ENCODE measurements around the gene PLPPR1. TPM values are rescaled to one million over a fixed set of nuclear protein-coding genes. Genes with fewer than 3 reads are reported as not detected.

Gene PLPPR1
- total RNA-seq, 1 experiment from 2014 or later, result not detected

- H3K27me3 ChIP-seq (ENCODE audit: insufficient read depth, low read length), result no peaks in the 10 kb centered on the region; the same call in 1 of the 2 replicates
- H3K9ac ChIP-seq (ENCODE audit: low read length), result no peak overlapping the region
- ChIA-PET RAD21 (ENCODE audit: low non-redundant PET in 1 of 2, low total read pairs in 2 of 2, uncharacterized antibody in 2 of 2, unreplicated experiment in 2 of 2) (no interaction called here), POLR2A (no interaction called here), CTCF (no interaction called here)
- no peak overlapping the region for H3K27ac ChIP-seq (ENCODE audit: low read depth, low read length)
- no peaks in the 10 kb centered on the region for H4K20me1 ChIP-seq (ENCODE audit: insufficient read depth)
- no peaks in the 10 kb centered on the region for H3K4me1 ChIP-seq (ENCODE audit: control insufficient read depth in 1 of 2, insufficient read depth in 2 of 2, low read length in 2 of 2)
- no peak overlapping the region for H2AFZ ChIP-seq (ENCODE audit: low read depth, low read length, poor library complexity, severe bottlenecking)
- no peaks in the 10 kb centered on the region for H3K9me2 ChIP-seq (ENCODE audit: insufficient read depth)
- BruUV-seq (replicated peaks), result no TSS peak
- ATAC-seq (no peak), DNase-seq (ENCODE audit: low read depth, low spot score) (no peak)
- no peaks in the 10 kb centered on the region for H3K9me3 ChIP-seq (ENCODE audit: control insufficient read depth in 1 of 2, insufficient read depth in 1 of 2, low read depth in 1 of 2, low read length in 2 of 2)
- H3K4me3 ChIP-seq (replicated peaks in 1 of 2; ENCODE audit: low read depth in 1 of 2, low read length in 2 of 2), result no peak overlapping the region
- no peaks in the 10 kb centered on the region for H3K36me3 ChIP-seq (ENCODE audit: control insufficient read depth in 1 of 2, insufficient read depth in 2 of 2, low read length in 2 of 2)
- TF ChIP-seq REST (IDR thresholded peaks at IDR 0.05; ENCODE audit: low read depth) (no peak), ELF1 (IDR thresholded peaks at IDR 0.05; ENCODE audit: borderline replicate concordance, low read depth) (no peak), ZNF274 (IDR thresholded peaks at IDR 0.05; ENCODE audit: low read depth, low read length) (no peak), POLR2AphosphoS5 (IDR thresholded peaks at IDR 0.05; ENCODE audit: low read depth, low read length) (no peak), MAX (IDR thresholded peaks at IDR 0.05) (no peak), SP1 (IDR thresholded peaks at IDR 0.05; ENCODE audit: low read depth) (no peak), JUND (IDR thresholded peaks at IDR 0.05) (no peak)
- TF ChIP-seq, protein P1, sequence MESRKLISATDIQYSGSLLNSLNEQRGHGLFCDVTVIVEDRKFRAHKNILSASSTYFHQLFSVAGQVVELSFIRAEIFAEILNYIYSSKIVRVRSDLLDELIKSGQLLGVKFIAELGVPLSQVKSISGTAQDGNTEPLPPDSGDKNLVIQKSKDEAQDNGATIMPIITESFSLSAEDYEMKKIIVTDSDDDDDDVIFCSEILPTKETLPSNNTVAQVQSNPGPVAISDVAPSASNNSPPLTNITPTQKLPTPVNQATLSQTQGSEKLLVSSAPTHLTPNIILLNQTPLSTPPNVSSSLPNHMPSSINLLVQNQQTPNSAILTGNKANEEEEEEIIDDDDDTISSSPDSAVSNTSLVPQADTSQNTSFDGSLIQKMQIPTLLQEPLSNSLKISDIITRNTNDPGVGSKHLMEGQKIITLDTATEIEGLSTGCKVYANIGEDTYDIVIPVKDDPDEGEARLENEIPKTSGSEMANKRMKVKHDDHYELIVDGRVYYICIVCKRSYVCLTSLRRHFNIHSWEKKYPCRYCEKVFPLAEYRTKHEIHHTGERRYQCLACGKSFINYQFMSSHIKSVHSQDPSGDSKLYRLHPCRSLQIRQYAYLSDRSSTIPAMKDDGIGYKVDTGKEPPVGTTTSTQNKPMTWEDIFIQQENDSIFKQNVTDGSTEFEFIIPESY (IDR thresholded peaks at IDR 0.05; ENCODE audit: extremely low read depth, insufficient replicate concordance, low read length), result no peak
- TF ChIP-seq, protein P2, sequence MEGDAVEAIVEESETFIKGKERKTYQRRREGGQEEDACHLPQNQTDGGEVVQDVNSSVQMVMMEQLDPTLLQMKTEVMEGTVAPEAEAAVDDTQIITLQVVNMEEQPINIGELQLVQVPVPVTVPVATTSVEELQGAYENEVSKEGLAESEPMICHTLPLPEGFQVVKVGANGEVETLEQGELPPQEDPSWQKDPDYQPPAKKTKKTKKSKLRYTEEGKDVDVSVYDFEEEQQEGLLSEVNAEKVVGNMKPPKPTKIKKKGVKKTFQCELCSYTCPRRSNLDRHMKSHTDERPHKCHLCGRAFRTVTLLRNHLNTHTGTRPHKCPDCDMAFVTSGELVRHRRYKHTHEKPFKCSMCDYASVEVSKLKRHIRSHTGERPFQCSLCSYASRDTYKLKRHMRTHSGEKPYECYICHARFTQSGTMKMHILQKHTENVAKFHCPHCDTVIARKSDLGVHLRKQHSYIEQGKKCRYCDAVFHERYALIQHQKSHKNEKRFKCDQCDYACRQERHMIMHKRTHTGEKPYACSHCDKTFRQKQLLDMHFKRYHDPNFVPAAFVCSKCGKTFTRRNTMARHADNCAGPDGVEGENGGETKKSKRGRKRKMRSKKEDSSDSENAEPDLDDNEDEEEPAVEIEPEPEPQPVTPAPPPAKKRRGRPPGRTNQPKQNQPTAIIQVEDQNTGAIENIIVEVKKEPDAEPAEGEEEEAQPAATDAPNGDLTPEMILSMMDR (IDR thresholded peaks at IDR 0.05 in 2 of 3, conservative IDR thresholded peaks at IDR 0.05 in 1 of 3; ENCODE audit: borderline replicate concordance in 1 of 3, insufficient read depth in 1 of 3, low read depth in 2 of 3, low read length in 2 of 3), result no peak
- intact Hi-C loops (cut with micrococcal nuclease), result no loop called here
- H3K79me2 ChIP-seq (ENCODE audit: insufficient read depth, low read length), result no peaks in the 10 kb centered on the region
- H3K4me2 ChIP-seq (ENCODE audit: low read length), result no peak overlapping the region
Observed at GRCh38 chr9:101037430-101037829, 8.9 kb downstream of the PLPPR1 start.
